Tibial nerve (tissue), 3 donors: ENCODE data around the gene PER1.

Experiments used
- POLR2A ChIP-seq, 2 donors: fragments of 450-650 bp; IDR thresholded peaks; one replicate each; pipeline ENCODE4 v1.6.1; 2017; ENCODE audit warnings: antibody characterized with exemption in 2 of 2, mild to moderate bottlenecking in 2 of 2, moderate library complexity in 2 of 2
- TF ChIP-seq, protein P1 (sequence below), 5 experiments: fragments of 200-600 bp in 3 of 5; fragments of 450-650 bp in 2 of 5; sonication (generic) in 3 of 5; IDR thresholded peaks; one replicate each; pipeline ENCODE4 v1.5.1; 2016 to 2019; ENCODE audit warnings: antibody characterized with exemption in 5 of 5, mild to moderate bottlenecking in 3 of 5, moderate library complexity in 2 of 5

DNA sequence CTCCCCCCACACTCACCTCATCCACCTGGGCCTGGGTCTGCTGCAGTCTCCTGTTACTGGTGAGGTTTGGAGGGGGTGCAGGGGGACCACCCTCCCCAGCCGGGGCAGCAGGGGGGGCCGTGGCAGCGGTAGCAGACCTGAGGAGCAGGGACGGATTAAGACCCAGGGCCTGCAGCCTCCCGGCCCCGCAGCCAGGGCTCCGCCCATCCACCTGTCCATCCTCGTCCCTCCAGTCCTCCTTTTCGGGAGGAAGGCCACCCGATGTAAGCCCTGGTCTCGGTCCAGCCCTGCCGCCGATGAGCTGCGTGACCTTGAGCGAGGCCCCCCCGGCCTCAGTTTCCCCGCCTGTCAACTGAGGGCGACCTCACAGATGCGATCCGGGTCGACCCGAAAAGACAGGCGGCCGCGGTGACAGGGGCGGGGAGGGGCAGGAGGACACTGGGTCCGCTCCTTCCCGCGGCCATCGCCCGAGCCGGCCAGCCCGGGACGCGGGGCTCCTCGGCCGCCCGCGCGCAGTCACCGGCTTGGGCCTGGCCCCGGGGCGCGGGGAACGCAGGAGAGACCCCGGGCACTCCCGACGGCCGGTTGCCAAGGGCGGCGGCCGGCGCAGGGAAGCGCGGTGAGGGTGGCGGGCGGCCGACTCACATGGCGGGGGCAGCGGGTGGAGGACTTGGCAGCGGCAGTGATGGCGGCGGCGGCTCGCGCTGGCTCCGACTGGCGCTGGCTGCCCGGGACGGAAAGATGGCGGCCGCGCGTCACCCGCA lies 10.2 kb upstream of the PER1 start, which contains the start of gene VAMP2:
- TF ChIP-seq, protein P1, sequence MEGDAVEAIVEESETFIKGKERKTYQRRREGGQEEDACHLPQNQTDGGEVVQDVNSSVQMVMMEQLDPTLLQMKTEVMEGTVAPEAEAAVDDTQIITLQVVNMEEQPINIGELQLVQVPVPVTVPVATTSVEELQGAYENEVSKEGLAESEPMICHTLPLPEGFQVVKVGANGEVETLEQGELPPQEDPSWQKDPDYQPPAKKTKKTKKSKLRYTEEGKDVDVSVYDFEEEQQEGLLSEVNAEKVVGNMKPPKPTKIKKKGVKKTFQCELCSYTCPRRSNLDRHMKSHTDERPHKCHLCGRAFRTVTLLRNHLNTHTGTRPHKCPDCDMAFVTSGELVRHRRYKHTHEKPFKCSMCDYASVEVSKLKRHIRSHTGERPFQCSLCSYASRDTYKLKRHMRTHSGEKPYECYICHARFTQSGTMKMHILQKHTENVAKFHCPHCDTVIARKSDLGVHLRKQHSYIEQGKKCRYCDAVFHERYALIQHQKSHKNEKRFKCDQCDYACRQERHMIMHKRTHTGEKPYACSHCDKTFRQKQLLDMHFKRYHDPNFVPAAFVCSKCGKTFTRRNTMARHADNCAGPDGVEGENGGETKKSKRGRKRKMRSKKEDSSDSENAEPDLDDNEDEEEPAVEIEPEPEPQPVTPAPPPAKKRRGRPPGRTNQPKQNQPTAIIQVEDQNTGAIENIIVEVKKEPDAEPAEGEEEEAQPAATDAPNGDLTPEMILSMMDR (IDR thresholded peaks at IDR 0.05): peak in 2 of 5 experiments; percentile 34 to 45
- TF ChIP-seq POLR2A (IDR thresholded peaks at IDR 0.05): peak; percentile 96 to 97
